Hematopoietic multipotent progenitor cell (in vitro differentiated cells): ENCODE data around the gene NOL4L. TPM values are rescaled to one million over a fixed set of nuclear protein-coding genes. Genes with fewer than 3 reads are reported as not detected.
"Not testable (repeated sequence)": the region's sequence is repeated elsewhere in the genome, so short reads cannot be mapped to it uniquely, and the experiment has no call there.

ENCODE experiments used
- DNase-seq, 3 donors: peaks; one replicate each; pipeline ENCODE4 v3.0.0-alpha.2; 2011 to 2015; ENCODE audit warnings: low read depth in 2 of 3, low spot score in 2 of 3
- total RNA-seq: library from RNA; depleted of rRNA; stranded (reverse); fragments of >200 nt; gene quantifications from one replicate; pipeline ENCODE4 v1.2.3, GENCODE V29; 2012

NOL4L gene
- total RNA-seq, 1 donor: 34.5 TPM

- no peak for DNase-seq
Observed at GRCh38 chr20:32477594-32478512, 107.3 kb downstream of the NOL4L start.

- DNase-seq: no peak
Observed at GRCh38 chr20:32476684-32477593, 108.2 kb downstream of the NOL4L start.

GRCh38 chr20:32474967-32475811 lies 109.9 kb downstream of the NOL4L start:
- peak in 2 of 3 donors; percentile 66 to 72 for DNase-seq

GRCh38 chr20:32474717-32474966 lies 110.5 kb downstream of the NOL4L start:
- no peak for DNase-seq

- DNase-seq: no peak
Observed at GRCh38 chr20:32474009-32474716, 111.0 kb downstream of the NOL4L start.

GRCh38 chr20:32473231-32474008 lies 111.7 kb downstream of the NOL4L start:
- no peak for DNase-seq

- DNase-seq: no peak
Observed at GRCh38 chr20:32472581-32473207, 112.4 kb downstream of the NOL4L start.

GRCh38 chr20:32470940-32471339 lies 114.2 kb downstream of the NOL4L start:
- DNase-seq: no peak

- peak in 2 of 3 donors; percentile 69 to 81 for DNase-seq
Observed at GRCh38 chr20:32470025-32470861, 114.9 kb downstream of the NOL4L start.

- no peak for DNase-seq
Observed at GRCh38 chr20:32468860-32469259, 116.3 kb downstream of the NOL4L start.

- DNase-seq: no peak
Observed at GRCh38 chr20:32468313-32468640, 116.9 kb downstream of the NOL4L start.

- no peak for DNase-seq
Observed at GRCh38 chr20:32467506-32468312, 117.4 kb downstream of the NOL4L start.

GRCh38 chr20:32466739-32467505 lies 118.2 kb downstream of the NOL4L start:
- DNase-seq: no peak

GRCh38 chr20:32465901-32466675 lies 119.0 kb downstream of the NOL4L start:
- DNase-seq: not testable (repeated sequence)

- DNase-seq: no peak
Observed at GRCh38 chr20:32465092-32465900, 119.8 kb downstream of the NOL4L start.
